Vagina (tissue), 2 donors: ENCODE measurements around the gene RIT2.

ENCODE experiments used
- POLR2A ChIP-seq, 2 donors: fragments of 450-650 bp; IDR thresholded peaks; one replicate each; pipeline ENCODE4 v1.6.1; 2017; ENCODE audit warnings: antibody characterized with exemption in 2 of 2, mild to moderate bottlenecking in 2 of 2, moderate library complexity in 2 of 2
- POLR2AphosphoS5 ChIP-seq, 2 donors: sonication (generic); formaldehyde crosslinking; IDR thresholded peaks; one replicate each; pipeline ENCODE4 v1.9.0; 2017; ENCODE audit warnings: antibody characterized with exemption in 2 of 2, mild to moderate bottlenecking in 2 of 2, low read depth in 1 of 2; ENCODE audit not compliant: insufficient read depth in 1 of 2
- TF ChIP-seq, protein P1 (sequence below), 3 experiments: fragments of 450-650 bp in 2 of 3; fragments of 200-600 bp in 1 of 3; sonication (generic) in 1 of 3; IDR thresholded peaks; one replicate each; pipeline ENCODE4 v1.5.1; 2017 to 2019; ENCODE audit warnings: antibody characterized with exemption in 3 of 3, mild to moderate bottlenecking in 2 of 3, moderate library complexity in 2 of 3

DNA sequence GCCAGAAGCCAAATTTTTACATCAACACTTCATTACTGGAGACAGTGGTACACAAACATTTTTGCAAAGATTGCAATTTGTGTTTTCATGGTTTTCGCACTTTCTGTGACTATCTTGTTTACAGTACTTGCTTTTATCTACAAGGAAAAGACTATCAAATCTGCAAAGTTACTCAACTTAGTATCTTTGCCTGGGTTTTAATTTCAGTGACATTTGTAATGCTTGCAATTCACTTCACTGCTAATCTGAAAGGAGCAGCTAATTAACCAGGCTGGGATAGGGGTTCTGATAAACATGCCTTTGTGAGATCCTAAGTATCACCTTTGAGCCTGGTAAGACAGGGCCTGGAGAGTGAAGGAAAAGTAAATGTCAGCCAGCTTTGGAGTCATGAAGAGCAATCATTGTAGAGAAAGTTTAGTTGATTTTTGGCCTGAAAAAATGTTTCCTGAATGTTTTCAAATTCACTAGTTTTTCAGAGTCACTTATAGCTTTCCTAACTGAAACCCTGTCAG lies 194.2 kb downstream of the RIT2 start:
- TF ChIP-seq, protein P1, sequence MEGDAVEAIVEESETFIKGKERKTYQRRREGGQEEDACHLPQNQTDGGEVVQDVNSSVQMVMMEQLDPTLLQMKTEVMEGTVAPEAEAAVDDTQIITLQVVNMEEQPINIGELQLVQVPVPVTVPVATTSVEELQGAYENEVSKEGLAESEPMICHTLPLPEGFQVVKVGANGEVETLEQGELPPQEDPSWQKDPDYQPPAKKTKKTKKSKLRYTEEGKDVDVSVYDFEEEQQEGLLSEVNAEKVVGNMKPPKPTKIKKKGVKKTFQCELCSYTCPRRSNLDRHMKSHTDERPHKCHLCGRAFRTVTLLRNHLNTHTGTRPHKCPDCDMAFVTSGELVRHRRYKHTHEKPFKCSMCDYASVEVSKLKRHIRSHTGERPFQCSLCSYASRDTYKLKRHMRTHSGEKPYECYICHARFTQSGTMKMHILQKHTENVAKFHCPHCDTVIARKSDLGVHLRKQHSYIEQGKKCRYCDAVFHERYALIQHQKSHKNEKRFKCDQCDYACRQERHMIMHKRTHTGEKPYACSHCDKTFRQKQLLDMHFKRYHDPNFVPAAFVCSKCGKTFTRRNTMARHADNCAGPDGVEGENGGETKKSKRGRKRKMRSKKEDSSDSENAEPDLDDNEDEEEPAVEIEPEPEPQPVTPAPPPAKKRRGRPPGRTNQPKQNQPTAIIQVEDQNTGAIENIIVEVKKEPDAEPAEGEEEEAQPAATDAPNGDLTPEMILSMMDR (IDR thresholded peaks at IDR 0.05), result no peak
- TF ChIP-seq POLR2A (IDR thresholded peaks at IDR 0.05) (no peak), POLR2AphosphoS5 (IDR thresholded peaks at IDR 0.05; ENCODE audit: insufficient read depth in 1 of 2, low read depth in 1 of 2) (no peak)
